ENCODE data around the gene PRKCB. TPM values are rescaled to one million over a fixed set of nuclear protein-coding genes. Genes with fewer than 3 reads are reported as not detected.
"Not testable (repeated sequence)": the region's sequence is repeated elsewhere in the genome, so short reads cannot be mapped to it uniquely, and the experiment has no call there.

Gene PRKCB
- total RNA-seq, 1 donor from 2014 or later, result not detected

- DNase-seq (ENCODE audit: low read depth), result no peak
These were observed 65.6 kb downstream of the PRKCB start for GRCh38 chr16:23901178-23902033.

DNA sequence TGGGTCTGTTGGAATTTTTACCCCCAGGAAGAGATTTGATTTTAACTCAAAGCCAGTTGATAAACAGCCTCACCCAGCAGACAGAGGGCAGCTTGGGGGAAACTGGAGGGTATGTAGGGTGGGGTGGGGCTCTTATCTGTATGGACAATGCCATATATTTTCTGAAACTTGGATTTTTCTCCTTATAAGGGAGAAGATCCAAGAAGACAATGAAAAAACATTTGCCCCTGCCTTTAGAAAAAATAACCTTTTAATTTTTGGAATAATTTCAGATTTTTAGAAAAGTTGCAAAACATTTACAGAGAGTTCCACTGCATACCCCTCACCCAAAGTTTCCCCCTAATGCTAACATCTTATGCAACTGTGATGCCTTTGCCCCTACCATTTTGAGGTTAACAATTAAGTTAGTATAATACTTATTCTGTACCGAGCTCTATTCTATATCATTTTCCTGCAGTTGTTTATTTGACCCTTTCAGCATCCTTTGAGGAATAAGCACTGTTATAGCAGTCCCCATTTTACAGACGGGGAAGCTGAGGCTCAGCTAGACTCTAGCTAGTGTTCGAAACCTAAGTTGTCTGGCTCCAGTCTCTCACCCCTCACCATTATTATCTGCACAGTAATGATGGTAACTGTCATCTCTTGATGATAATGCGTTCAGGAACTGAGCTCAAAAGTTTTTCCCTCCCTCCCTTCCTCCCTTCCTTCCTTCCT, 66.4 kb downstream of the PRKCB start:
- DNase-seq (ENCODE audit: low read depth), result no peak

DNA sequence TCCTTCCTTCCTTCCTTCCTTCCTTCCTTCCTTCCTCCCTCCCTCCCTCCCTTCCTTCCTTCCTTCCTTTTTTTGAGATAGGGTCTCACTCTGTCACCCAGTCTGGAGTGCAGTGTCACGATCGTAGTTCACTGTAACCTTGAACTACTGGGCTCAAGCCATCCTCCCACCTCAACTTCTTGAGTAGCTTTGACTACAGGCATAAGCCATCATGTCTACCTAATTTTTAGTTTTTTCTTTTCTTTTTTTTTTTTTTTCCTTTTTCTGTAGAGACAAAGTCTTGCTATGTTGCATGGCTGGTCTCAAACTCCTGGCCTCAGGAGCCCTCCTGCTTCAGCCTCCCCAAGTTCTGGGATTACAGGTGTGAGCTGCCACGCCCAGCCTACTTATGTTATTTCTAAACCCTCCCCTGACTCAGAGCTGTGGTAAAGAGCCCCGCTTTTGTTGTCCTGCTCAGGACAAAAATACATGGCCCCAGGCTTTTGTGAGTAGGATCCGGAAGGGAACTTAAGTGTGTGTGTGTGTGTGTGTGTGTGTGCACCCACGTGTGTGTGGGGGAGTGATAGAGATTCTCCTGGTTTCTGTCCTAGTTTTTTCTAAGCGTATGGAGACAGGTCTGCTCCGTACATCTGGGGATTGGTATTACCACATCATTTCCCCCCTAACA, 67.1 kb downstream of the PRKCB start:
- DNase-seq (ENCODE audit: low read depth), result no peak

DNA sequence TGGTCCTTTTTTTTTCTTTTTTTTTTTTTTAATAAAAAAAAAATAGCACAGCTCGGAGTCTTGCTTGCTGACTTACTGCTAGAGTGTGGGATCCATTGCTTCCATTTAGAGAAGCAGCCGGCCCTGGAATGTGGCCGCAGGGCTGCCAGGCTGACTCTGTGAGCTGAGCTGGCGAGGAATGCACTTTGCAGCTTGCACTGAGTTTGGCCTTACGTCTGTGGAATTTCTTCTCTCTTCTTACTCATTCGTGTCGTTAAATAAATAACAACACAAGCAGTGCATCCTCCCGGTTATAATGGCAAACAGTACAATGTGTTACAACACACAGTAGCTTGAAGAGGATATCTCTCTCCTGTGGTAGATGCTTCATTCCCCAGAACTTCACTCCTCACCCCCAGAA, 69.2 kb downstream of the PRKCB start:
- DNase-seq (ENCODE audit: low read depth), result peak; percentile 6

DNA sequence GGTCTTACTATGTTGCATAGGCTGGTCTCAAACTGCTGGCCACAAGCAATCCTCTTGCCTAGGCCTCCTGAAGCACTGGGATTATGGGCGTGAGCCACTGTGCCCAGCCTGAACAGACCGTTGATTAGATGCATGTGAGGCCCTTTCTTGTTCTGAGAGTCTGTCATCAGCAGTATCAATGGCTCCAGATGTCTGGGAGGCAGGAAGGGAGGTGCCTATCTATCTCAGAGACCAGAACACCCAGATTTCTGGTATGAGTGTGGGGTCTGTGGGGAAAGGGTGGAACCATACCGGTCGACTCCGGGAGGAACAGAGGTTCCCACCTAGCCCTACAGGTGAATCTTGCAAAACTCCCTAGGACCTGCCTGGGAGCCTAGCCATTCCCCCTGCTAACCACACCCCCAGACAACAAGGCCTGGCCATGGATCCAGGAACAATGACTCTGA, 71.7 kb downstream of the PRKCB start:
- DNase-seq (ENCODE audit: low read depth), result no peak

DNA sequence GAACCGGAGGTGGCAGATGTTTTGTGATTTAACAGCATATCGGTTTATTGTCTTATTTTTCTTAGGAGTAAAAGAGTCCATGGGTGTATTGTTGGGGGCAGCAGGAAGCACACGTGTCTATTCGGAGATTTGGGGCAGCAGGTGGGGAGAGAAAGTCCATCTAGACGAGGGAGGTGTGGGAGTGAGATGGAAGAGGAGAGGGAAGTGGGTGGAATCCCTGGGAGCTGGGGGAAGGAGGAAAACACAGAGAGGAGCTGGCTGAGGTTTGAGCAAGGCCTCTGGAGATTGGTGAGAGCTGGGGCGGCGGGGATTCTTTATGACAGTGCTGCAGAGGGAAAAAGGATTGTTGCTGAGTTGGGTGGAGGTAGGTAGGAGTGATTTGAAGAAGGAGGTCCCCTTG, 72.1 kb downstream of the PRKCB start:
- DNase-seq (ENCODE audit: low read depth), result no peak

DNA sequence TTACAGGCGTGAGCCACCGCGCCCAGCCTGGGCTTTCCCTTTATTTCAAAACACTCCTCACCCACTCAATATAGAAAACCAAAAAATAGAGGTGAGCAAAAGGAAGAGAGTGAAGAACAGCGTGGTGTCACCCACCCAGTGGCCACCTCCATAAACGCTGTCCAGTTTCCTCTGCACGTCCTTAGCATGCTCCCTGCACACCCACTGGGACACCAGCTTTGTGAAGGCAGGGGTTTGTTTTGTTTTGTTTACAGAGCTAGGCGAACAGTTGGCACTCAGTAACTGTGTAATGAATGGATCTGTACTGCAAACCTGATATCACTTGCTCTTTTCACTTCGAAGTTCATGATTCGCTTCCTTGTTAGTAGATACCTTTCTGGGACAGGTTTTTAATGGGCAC, 73.0 kb downstream of the PRKCB start:
- no peak for DNase-seq (ENCODE audit: low read depth)

GRCh38 chr16:23909792-23910418, 74.1 kb downstream of the PRKCB start:
- DNase-seq (ENCODE audit: low read depth), result no peak

GRCh38 chr16:23914946-23915530, 79.3 kb downstream of the PRKCB start:
- no peak for DNase-seq (ENCODE audit: low read depth)

- DNase-seq (ENCODE audit: low read depth), result not testable (repeated sequence)
These were observed 80.8 kb downstream of the PRKCB start for GRCh38 chr16:23916552-23916951.

GRCh38 chr16:23917621-23918020, 81.8 kb downstream of the PRKCB start:
- DNase-seq (ENCODE audit: low read depth), result no peak

DNA sequence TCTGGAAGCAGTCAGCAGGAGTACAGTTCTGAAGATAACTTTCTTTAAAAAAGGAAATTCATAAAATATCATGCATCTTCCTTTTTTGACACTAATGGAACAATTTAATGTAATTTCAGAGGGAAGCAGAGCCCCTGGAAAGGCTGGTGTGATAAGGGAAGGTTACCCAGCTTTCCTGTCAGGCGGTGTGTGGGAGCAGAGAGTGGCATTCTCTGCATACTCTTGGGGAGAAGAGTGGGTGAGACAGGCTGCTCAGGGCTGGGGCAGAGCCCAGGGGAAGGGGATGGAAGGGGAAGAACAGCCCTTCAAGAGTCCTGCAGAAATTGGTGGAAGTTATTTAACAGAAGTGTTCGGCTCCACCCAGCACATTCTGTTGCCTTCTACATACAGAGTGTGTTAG, 84.7 kb downstream of the PRKCB start:
- no peak for DNase-seq (ENCODE audit: low read depth)

DNA sequence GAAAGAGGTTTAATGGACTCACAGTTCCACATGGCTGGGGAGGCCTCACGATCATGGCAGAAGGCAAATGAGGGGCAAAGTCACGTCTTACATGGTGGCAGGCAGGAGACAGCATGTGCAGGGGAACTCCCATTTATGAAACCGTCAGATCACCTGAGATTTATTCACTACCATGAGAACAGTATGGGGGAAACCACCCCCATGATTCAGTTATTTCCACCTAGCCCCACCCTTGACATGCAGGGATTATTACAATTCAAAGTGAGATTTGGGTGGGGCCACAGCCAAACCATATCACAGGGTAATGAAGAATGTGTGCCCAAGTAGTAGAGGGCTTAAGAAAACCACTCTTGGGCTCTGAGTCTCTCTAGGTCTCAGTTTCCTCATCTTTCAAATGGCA, 85.1 kb downstream of the PRKCB start:
- DNase-seq (ENCODE audit: low read depth), result no peak

GRCh38 chr16:23922406-23922805, 86.6 kb downstream of the PRKCB start:
- DNase-seq (ENCODE audit: low read depth), result no peak

DNA sequence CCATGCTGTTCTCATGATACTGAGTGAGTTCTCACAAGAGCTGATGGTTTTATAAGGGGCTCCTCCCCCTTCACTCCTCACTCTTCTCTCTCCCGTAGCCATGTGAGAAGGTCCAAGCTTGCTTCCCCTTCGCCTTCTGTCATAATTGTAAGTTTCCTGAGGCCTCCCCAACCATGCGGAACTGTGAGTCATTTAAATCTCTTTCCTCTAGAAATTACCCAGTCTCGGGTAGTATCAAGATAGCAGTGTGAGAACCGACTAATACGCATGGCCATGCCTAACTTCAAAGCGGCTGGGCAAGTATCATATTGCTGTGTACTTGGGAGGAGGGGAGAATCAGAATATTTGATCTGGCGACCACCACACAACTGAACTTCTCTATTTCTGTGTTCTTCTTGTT, 88.3 kb downstream of the PRKCB start:
- no peak for DNase-seq (ENCODE audit: low read depth)

DNA sequence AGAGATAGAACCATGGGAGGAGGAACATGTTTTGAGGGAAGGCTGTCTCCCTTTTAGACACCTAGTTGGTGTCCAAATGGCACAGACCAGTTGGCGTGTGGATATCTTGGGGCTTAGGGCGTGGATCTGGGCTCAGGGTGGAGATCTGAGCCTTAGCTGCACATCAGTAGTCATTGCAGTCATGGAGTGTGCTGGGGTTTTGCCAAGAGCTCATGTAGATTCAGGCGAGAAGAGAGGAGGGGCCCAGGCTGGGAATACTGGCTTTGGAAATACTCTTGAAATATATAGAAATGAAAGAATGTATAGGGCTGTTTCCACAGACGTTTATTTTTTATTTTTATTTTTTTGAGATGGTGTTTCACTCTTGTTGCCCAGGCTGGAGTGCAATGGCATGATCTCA, 92.0 kb downstream of the PRKCB start:
- no peak for DNase-seq (ENCODE audit: low read depth)

- no peak for DNase-seq (ENCODE audit: low read depth)
These were observed 93.5 kb downstream of the PRKCB start for GRCh38 chr16:23929237-23929636.

DNA sequence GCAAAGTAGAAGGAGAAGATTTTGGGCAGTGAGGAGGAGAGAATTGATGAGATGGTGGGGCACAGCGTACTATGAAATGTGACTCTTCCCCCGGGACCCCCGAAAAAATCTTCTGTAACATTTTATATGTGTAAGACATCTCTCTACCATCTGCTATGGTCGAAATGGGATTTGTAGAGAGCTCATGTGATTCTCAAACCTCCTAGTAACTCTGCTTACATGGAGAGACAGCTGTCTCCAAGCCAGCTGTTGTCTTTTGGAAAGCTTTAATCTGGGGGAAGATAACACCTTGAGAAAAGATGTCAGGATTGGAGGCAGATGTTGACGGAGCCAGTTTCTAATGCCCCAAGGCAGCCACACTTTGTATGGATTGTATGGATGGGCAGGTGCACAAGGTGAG, 94.1 kb downstream of the PRKCB start:
- no peak for DNase-seq (ENCODE audit: low read depth)

GRCh38 chr16:23930791-23931190, 95.0 kb downstream of the PRKCB start:
- DNase-seq (ENCODE audit: low read depth), result no peak

DNA sequence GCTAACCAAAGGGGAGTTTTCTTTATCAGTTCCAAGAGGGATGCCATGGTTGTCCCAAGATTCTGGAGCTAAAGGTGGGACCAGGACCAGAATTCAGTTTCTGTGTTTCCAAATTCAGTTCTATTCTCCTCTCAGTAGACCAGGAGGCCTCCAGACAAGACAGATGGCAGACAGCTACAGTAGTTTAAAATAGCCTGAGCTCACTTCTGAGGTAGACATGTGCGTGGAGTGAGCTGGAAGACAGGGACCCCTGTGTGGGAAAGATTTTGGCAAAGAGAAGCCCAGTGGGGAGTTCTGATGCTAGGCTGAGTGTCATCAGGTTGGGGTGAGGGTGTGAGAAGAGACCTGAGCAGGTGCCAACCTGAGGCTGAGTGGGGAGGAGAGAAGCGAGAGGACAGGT, 95.4 kb downstream of the PRKCB start:
- no peak for DNase-seq (ENCODE audit: low read depth)

DNA sequence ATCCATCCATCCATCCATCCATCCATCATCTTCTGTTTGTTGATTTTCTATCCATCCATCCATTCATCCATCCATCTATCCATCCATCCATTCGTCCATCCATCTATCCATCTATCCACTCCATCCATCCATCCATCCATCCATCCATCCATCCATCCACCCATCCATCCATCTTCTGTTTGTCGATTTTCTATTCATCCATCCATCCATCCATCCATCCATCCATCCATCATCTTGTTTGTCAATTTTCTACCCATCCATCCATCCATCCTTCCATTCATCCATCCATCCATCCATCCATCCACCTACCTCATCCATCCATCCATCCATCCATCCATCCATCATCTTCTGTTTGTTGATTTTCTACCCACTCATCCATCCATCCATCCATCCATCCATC, 97.9 kb downstream of the PRKCB start:
- DNase-seq (ENCODE audit: low read depth), result not testable (repeated sequence)

Data from myocyte (in vitro differentiated cells).